HPDE6-E6E7 (cell line): ENCODE data around the gene UBXN11.

Source experiments
- DNase-seq: peaks from one replicate; pipeline ENCODE4 v3.0.0; 2011; ENCODE audit warnings: missing footprints; ENCODE audit errors: extremely low spot score

UBXN11 gene, protein sequence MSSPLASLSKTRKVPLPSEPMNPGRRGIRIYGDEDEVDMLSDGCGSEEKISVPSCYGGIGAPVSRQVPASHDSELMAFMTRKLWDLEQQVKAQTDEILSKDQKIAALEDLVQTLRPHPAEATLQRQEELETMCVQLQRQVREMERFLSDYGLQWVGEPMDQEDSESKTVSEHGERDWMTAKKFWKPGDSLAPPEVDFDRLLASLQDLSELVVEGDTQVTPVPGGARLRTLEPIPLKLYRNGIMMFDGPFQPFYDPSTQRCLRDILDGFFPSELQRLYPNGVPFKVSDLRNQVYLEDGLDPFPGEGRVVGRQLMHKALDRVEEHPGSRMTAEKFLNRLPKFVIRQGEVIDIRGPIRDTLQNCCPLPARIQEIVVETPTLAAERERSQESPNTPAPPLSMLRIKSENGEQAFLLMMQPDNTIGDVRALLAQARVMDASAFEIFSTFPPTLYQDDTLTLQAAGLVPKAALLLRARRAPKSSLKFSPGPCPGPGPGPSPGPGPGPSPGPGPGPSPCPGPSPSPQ

DNA sequence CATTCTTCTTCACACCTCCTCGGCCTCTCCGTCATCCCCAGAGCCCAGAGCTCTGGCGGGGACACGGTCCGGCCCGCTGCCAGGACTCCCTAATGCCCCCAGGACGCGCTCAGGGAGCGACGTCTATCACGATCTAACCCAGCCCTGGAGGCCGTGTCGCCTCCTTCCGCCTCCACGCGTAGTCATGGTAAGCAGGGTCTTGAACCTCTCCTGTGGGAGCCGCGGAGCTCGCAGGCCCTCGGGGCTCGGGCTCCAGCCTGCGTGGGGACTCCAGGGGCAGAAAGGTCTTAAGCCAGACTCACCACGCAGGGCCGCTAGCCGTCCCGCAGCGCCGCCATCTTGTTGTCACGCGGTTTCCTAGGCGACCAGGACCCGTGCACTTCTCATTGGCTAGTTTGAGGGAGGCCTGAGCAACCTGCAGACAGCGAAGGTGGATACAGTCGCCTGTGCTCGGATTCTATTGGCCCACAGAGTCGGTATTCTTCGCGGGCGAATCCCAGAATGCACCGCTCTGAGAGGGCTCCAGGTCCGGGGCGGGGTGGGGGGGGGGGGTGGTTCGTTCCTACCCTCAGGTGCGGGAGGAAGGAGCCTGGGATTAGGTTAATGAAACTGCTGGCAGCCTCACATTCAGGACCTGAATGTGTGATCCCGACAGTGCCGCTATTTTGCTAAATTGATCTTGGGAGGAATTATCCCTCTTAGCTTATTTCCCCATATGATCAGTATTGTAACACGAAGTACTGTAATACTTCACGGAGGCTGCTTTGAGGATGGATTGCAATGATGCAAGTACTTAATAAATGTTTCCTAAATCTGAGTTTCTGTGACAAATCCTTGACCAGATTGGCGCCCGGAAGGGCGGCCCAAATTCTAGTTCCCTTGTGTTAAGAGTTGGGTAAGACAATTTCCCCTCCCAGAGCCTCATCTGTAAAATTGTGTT lies at the start of gene UBXN11:
UBXN11 (minus strand) TSS at position 347 of the 940 bp plus-strand sequence. CDS start 3,753 bp downstream, outside the sequence.
- DNase-seq, result peak; percentile 99

DNA sequence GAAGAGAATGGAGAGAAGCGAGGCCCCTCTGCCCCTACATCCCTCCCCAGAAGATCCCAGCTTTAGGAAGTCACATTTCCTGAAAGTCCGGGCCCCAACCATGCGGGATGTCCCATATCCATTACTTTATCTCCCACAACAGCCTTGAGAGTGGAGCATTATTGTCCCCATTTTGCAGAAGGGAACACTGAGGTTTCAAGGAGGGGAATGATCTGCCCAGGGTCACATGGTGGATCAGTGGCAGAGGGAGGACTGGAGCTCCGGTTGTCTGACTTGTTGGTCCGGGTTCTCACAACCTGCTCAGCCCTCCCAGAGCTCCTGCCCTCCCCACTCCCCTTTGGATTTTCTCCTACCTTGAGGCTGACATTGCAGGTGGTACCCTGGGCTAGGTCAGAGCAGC lies 49.7 kb upstream of the UBXN11 start:
- no peak for DNase-seq

DNA sequence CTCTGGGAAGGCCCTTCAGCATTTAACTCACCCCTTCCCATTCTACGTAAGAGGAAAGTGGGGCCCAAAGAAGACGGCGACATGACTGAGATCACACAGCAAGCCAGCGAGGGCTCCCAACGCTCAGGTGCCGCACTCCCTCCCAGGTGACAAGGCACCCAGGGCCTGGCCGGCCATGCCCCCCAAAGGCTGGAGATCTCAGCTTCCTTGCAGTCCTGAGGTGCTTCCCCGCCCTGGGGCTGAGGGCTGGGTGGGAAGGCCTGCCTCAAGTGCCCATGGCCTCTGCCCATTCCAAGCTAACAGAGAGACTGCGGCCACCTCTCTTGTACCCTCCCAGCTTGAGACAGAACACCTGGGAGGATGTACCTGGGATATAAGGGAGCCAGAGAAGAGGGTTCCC lies 48.5 kb upstream of the UBXN11 start:
- DNase-seq, result no peak

DNA sequence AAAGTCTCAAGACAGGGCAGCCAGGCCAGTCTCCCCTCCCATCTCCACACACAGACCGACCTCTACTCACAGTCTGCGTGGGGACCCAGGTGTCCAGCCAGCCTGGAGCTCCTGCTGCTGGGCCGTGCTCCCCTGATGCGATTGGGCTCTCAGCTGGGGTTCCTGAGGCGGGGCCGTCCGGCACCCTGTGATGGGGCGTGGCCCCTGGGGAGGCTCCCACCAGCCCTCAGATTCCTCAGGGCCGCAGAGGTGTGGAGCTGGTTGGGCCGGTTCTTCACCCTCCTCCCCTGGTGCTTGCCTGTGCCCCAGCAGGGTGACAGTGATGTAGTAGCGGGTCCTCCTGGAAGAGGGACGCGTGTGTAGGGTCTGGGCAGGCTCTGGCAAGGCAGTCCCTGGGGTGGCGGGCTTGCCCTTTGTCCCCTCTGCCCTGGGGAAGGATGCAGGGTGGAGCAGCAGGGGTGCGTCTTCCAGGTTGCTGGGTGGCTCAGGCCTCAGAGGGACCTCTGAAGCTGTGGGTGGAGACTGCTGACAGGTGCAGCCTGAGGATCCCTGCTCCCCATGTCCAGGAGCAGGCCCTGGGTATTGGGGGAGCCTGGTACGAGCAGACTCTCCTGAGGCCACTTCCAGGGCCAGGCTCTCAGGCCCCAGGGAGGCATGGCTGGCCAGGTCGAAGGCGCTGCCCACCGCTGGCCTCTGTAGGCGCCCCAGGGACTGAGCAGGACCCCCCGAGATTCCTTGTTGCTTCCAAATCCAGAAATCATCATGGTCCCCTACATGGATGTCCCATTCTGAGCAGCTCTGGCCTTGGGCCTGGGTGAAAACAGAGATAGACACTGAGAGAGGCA lies 47.8 kb upstream of the UBXN11 start, which contains the start of gene CRYBG2:
CRYBG2 (minus strand) TSS at position 155 of the 845 bp plus-strand sequence. CDS start 7,473 bp downstream, outside the sequence.
- DNase-seq, result peak; percentile 83

DNA sequence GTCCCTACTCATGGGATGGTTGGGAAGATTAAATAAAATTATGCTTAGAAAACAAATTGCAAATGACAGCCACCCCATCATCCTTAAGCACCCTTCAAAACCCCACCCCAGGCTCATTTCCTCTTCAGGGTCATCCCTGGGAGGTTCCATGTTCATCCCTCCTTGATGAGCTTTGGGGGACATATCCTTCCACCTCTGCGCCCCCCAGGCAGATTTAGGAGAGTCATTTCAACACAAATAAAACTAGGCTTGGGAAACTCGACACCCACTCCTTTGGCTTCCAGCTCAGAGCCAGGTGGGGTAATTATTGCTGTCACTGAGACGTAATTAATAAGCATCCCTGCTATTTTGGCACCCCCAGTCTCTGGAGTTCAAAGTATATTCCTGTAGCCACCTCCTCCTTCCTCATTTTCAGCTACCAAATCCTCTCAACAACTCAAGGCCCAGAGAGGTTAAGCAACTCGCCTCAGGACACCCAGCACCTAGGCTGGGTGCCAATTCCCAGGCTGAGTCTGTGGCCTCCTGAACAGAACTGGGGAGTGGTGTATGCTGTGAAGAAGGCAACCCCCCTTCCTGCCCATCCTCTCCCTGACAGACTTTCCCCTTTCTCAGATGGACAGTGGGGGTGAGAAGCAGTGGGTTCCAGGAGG lies 46.9 kb upstream of the UBXN11 start:
- no peak for DNase-seq

DNA sequence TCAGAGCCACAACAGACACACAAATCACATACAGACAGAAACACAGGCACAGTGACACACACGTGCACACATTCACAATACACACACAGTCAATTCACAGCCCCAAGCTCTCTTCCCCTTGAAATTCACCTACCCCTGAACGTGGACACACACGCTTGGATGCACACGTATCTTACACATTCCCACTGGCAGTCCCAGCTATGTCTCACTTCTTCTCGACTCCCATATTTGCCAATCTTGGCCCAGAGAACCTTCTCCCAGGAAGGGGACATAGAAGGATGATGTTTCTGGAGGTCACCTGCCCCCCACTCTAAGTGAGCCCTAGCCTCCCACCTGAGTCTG lies 45.9 kb upstream of the UBXN11 start:
- no peak for DNase-seq

DNA sequence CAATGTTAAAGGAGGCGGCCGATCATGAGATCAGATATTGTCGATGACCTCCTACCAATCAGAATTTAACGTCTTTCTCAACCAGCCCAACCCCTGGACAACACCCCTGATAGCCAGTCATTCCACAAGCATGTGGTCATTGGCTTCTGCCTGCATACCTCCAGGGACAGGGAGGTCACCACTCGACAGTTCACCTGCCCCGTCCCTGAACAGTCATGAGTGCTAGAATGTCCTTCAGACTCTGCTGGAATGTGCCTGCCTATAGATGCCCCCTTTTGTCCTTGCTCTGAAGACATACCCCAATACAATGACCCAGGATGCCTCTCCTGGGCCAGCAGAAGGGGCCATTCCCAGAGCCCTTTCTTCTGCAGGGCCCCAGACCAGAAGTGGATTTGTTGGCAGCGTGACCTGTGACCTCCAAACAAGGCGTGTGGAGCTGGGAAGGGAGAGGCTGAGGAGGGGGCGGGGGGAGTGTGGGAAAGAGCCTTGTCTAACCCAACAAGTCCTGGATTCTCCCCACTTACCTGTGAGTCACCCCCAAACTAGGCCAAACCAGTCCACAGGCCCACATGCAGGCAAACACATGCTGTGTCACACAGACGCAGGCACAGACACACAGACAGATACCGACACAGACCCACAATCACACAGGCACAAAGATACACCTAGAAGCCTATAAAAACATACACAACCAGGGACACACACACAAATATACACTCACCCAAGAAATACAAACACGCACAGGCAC lies 45.3 kb upstream of the UBXN11 start:
- peak; percentile 79 for DNase-seq

DNA sequence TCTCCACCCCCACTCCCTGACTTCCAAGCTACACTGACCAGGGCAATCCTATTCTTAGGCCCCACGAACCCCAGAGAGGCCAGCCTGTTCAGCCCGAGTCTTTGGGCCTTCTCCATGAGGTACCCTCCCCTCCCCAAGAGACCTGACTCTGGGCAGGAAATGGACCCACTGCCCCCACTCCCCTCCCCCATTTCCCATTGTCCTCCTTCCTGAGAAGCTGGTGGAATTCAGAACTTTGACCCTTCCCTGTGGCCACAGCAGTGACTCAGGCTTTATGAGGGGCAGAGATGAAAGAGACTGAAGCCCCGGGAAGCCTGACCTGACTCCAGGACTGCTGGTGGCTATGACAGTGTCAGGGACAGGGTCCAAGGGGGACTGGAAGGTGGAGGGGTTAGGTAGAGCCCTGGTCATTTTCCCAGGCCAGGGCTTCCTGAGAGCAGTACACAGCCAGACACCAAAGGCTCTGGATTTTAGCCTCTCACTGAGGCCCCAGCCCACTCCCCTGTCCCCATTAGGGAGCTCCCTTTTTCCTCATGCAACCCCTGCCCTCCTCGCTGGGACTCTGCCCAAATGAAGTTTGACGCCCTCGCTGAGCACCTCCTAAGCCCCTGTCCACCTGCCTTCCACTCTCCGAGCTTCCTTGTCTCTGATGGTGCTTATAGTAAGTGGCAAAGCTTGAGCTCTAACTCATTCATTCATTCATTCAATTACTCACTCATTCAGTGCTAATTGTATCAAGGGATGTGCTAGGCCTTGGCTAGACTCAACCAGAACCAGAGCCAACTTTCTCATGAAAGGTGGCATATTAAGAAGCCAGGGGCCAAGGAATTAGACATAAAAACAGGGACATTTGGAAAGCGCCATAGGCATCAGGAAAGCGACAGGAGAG lies 44.5 kb upstream of the UBXN11 start:
- no peak for DNase-seq

DNA sequence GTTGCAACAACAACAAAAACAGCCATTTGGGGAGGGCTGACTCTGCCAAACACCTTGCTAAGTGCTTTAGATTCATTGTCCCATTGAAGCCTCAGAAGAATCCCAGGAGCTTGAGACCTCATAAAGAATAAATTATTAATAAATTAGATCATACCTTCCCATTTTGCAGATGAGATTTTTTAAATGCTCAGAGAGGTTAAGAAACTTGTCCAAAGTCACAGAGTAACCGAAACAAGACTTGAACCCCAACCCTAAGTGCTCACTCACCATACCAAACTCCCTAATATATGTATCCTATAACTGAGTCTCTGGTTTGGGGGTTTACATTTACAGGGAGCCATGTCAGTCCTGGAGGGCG lies 43.9 kb upstream of the UBXN11 start:
- DNase-seq, result no peak

- no peak for DNase-seq
Measured at GRCh38 chr1:26349877-26350244, 43.4 kb upstream of the UBXN11 start.

GRCh38 chr1:26349188-26349876 lies 42.9 kb upstream of the UBXN11 start:
- peak; percentile 44 for DNase-seq

GRCh38 chr1:26346274-26347033 lies 40.0 kb upstream of the UBXN11 start:
- DNase-seq, result no peak

DNA sequence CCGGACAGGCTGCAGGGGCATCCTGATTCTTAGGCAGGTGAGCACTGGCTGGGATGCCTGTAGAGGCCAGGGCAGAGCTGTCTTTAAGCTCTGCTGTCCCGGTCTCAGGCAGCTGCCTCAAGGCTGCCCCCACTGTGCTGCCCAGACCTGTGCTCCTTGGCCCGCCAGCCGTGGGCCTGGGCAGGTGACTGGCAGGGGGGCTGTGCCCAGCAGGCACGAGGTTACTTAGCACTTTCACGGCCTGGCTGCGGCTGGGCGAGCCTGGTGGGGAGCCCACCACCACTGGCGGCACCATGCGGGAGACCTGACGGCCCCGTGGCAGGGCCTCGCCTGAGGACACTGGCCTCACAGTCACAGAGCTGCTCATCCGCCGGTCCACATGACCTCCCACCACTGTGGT lies 39.3 kb upstream of the UBXN11 start:
- DNase-seq, result no peak

DNA sequence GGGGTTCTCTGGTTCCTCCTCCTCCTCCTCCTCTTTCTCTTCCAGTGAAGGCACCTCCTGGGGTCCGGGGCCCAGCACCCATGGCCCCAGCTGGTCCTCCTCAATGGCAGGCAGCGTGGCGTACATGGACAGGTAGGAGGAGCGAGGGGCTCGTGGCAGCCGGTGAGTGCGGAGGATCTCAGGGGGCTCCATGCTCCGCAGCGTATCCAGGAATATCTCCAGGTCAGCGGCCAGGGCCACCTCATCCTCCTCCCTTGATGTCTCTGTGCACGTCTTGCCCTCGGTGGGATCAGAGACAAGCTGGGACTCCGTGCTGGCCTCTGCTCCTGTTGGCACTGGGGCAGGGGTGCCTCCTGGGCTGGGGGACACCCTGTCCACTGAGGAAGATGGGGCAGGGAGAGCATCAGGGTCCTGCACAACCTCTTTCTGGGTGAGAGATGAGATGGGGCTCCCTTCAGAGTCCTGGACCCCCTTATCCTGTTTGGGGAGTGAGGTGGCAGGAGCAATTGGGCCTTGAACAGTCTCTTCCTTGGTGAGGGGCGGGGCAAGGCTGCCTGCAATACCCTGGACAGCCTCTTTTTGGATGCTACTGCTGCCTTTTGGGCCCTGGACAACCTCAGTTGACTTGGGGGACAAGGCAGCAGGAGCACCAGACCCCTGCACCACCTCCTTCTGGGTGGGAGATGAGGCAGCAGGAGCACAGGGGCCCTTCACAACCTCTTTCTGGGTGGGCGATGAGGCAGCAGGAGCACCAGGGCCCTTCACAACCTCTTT lies 37.9 kb upstream of the UBXN11 start:
- no peak for DNase-seq

- DNase-seq, result no peak
Measured at GRCh38 chr1:26340047-26340481, 33.6 kb upstream of the UBXN11 start.

DNA sequence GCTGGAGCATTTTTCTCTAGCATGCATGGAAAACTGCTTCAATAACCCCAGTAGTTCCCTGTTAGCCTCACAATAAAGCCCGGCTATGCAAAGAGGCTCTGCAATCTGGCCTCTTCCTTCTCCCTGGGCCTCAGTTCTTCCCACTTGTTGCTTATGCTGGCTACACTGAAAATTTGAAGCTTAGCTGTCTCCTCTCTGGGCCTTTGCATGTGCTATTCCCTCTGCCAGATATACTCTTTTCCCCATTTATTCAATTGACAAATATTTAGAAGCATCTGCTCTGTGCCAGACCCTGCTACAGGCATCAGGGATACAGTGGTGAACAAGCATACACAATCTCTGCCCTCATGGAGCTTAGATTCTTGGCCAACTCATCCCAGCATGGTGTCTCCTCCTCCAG lies 32.2 kb upstream of the UBXN11 start:
- DNase-seq, result no peak

DNA sequence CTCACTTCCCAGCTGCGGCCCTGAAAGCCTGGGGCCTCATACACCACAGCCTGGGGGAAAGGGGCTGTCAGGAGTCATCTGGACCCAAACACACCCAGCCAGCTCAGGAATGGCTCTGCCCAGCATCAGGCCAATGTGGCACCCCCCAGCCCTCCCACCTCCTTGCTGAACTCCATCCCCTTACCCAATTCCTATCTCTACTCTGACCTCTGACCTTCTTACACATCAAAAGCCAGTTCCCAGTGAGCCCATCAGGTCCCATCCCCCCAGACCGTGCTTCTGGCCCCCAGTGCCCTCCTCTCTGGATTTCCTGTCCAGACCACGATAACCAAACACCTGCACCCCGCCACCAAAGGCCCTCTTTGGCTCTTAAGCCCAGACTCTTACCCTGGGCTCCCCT lies 31.2 kb upstream of the UBXN11 start:
- no peak for DNase-seq
